SK-N-MC (cell line): ENCODE data around the gene ADAMTS6.

Source experiments
- EZH2 ChIP-seq: fragments of 200-600 bp; sonication (generic); IDR thresholded peaks from one replicate; pipeline ENCODE4 v1.6.1; 2017; ENCODE audit warnings: antibody characterized with exemption
- POLR2AphosphoS5 ChIP-seq: IDR thresholded peaks from 2 replicates; pipeline ENCODE4 v1.6.1; 2012; ENCODE audit warnings: mild to moderate bottlenecking, low read depth, low read length, borderline replicate concordance

DNA sequence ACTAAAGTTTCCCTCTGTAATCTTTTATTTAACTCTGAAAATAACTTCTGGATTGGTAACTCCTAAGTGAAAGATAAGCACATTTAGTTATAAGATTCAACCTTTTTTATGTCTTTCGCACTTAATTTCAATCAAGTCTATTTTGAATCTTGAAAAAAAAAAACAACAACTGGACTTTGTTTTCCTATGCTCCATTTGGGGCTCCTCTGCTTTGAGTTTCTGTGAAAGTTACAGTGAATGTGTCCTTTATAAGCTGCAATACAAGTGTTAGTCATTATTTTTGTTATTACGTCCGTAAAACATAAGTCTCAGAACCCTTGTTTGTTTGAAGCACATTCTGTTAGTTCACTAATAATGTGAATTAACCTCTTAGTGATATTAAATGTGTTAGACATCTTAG is 276.8 kb downstream of the ADAMTS6 start:
- no peak for TF ChIP-seq EZH2
- no peak for TF ChIP-seq POLR2AphosphoS5
